AG04450 (cell line): Measurements from ENCODE around the gene DNHD1. TPM values are rescaled to one million over a fixed set of nuclear protein-coding genes. Genes with fewer than 3 reads are reported as not detected.

Experiments used
- CTCF ChIA-PET: fragments of 300-600, 350-600 bp; formaldehyde crosslinking; extraction: SDS; loops from one replicate; lab custom pipeline; 2022; ENCODE audit warnings: antibody characterized with exemption, inconsistent platforms; lab: Charles Lee
- POLR2A ChIA-PET: fragments of 350-600 bp; formaldehyde crosslinking; extraction: SDS; loops from one replicate; lab custom pipeline; 2021; ENCODE audit warnings: antibody characterized with exemption, inconsistent platforms; lab: Yijun Ruan, JAX
- DNase-seq: peaks from one replicate; pipeline ENCODE4 v3.0.0-alpha.2; 2011; ENCODE audit warnings: low read depth, low spot score
- H3K27ac ChIP-seq: one replicate; pipeline ENCODE4 v1.5.1; 2012; ENCODE audit warnings: low read depth, low read length, control low read depth
- H3K27me3 ChIP-seq: one replicate; pipeline ENCODE4 v1.6.0; 2012; ENCODE audit warnings: low read length; ENCODE audit not compliant: control insufficient read depth, insufficient read depth
- H3K4me3 ChIP-seq: 2 replicates; pipeline ENCODE4 v1.5.1; 2011; ENCODE audit warnings: mild to moderate bottlenecking, low read depth, low read length, control low read depth
- H3K9me3 ChIP-seq: 2 replicates; pipeline ENCODE4 v1.5.1; 2012; ENCODE audit warnings: low read length; ENCODE audit not compliant: control insufficient read depth, insufficient read depth
- CTCF ChIP-seq: IDR thresholded peaks from 2 replicates; pipeline ENCODE4 v1.5.1; 2011; ENCODE audit warnings: low read depth, low read length, control low read depth, inconsistent platforms
- polyA plus RNA-seq: library from polyadenylated mRNA; depleted of rRNA; stranded (reverse); fragments of >200 nt; gene quantifications from 2 replicates; pipeline ENCODE4 v1.2.3, GENCODE V29; 2011

The DNHD1 gene
- polyA plus RNA-seq, 1 experiment, result 2.2 TPM

- Histone ChIP-seq H3K27me3 (no peaks in the 10 kb centered on the region), H3K9me3 (no peaks in the 10 kb centered on the region; the same call in 1 of the 2 replicates), H3K27ac (no peak overlapping the region), H3K4me3 (no peak overlapping the region)
- no peak for TF ChIP-seq CTCF
- no peak for DNase-seq
- POLR2A ChIA-PET, result interaction anchor here (3.0 kb wide), 1 partner anchor 9 kb away, joined by 12 read pairs; the partner anchor contains the start of gene TPP1
- CTCF ChIA-PET, result interaction anchor here (1.2 to 3.6 kb wide), 3 partner anchors 9 to 78 kb away, joined by 5 to 14 read pairs (median 7); partner anchors contain the start of genes MRPL17 and TPP1
These were observed 112.5 kb downstream of the DNHD1 start for GRCh38 chr11:6609502-6610015.

GRCh38 chr11:6610591-6610990 is 113.5 kb downstream of the DNHD1 start:
- ChIA-PET CTCF (interaction anchor here (2.1 to 2.9 kb wide), 2 partner anchors 73 to 95 kb away, joined by 6 to 15 read pairs; partner anchors contain the start of gene MRPL17), POLR2A (no interaction called here)
- no peak for DNase-seq
- H3K27ac ChIP-seq, result no peak overlapping the region
- H3K4me3 ChIP-seq, result peak overlapping the region; percentile 74
- no peaks in the 10 kb centered on the region; the same call in 1 of the 2 replicates for H3K9me3 ChIP-seq
- no peak for TF ChIP-seq CTCF
- H3K27me3 ChIP-seq, result no peaks in the 10 kb centered on the region

- ChIA-PET POLR2A (interaction anchor here (0.6 to 1.9 kb wide), 9 partner anchors 10 to 232 kb away, joined by 3 to 13 read pairs (median 4); partner anchors contain the start of genes ARFIP2, MRPL17 and TIMM10B), CTCF (interaction anchor here (0.7 to 2.9 kb wide), 5 partner anchors 9 to 95 kb away, joined by 3 to 15 read pairs (median 6); partner anchors contain the start of gene MRPL17)
- Histone ChIP-seq H3K9me3 (no peaks in the 10 kb centered on the region; the same call in 1 of the 2 replicates), H3K27ac (peak overlapping the region; percentile 80), H3K4me3 (peak overlapping the region; percentile 74), H3K27me3 (no peaks in the 10 kb centered on the region)
- no peak for TF ChIP-seq CTCF
- no peak for DNase-seq
These were observed 114.2 kb downstream of the DNHD1 start for GRCh38 chr11:6611092-6611962.

- H3K4me3 ChIP-seq, result peak overlapping the region; percentile 74
- H3K27me3 ChIP-seq, result no peaks in the 10 kb centered on the region
- DNase-seq, result no peak
- CTCF ChIA-PET, result interaction anchor here (0.7 to 2.9 kb wide), 5 partner anchors 9 to 94 kb away, joined by 3 to 15 read pairs (median 6); partner anchors contain the start of gene MRPL17
- peak overlapping the region; percentile 80 for H3K27ac ChIP-seq
- H3K9me3 ChIP-seq, result no peaks in the 10 kb centered on the region; the same call in 1 of the 2 replicates
- no peak for TF ChIP-seq CTCF
- POLR2A ChIA-PET, result interaction anchor here (0.6 to 1.9 kb wide), 10 partner anchors 10 to 233 kb away, joined by 3 to 13 read pairs (median 4); partner anchors contain the start of genes ARFIP2, MRPL17 and TIMM10B
These were observed 114.8 kb downstream of the DNHD1 start for GRCh38 chr11:6611963-6612212.
